ENCODE data around the gene CACNA2D3.

DNA sequence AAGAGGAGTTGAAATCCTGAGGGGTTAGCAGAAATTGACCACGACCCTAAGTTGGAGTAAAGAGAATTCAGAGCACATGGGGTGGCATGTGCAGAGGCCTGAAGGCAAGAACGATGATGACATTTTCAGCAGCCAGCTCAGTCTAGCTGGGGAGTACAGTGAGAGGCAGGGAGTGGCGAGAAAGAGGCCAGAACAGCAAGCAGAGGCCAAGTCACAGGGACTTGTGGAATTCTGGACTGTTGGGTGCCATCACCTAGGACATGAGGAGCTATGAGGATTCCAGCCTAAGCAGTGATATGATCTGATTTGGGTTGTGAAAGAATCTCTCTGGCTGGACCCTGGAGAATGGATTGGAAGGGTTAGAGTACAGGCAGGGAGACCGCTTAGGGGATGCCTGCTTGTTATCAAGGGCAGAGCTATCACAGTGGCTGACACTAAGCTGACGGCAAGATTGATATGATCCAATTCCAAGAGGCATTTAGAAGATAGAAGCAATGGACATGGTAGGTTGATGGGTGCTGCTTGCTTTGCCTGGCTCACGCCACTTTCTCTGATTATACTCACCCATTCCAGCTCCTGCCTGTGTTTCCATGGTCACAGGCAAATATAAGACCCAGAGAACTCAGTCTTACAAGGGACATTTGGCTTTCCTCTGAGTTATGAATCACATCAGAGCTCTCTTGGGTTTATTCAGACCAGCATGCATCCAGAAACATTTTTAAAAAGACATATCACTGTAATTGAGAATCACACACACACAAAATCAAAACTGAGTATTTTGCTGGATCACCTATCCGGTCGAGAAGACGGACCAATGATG, 739.1 kb downstream of the CACNA2D3 start:
- TF ChIP-seq POLR2A (IDR thresholded peaks at IDR 0.05) (no peak), POLR2AphosphoS5 (IDR thresholded peaks at IDR 0.05) (no peak)
- TF ChIP-seq, protein P1, sequence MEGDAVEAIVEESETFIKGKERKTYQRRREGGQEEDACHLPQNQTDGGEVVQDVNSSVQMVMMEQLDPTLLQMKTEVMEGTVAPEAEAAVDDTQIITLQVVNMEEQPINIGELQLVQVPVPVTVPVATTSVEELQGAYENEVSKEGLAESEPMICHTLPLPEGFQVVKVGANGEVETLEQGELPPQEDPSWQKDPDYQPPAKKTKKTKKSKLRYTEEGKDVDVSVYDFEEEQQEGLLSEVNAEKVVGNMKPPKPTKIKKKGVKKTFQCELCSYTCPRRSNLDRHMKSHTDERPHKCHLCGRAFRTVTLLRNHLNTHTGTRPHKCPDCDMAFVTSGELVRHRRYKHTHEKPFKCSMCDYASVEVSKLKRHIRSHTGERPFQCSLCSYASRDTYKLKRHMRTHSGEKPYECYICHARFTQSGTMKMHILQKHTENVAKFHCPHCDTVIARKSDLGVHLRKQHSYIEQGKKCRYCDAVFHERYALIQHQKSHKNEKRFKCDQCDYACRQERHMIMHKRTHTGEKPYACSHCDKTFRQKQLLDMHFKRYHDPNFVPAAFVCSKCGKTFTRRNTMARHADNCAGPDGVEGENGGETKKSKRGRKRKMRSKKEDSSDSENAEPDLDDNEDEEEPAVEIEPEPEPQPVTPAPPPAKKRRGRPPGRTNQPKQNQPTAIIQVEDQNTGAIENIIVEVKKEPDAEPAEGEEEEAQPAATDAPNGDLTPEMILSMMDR (IDR thresholded peaks at IDR 0.05), result no peak
